ENCODE results near the gene HDAC4.

The HDAC4 gene

DNA sequence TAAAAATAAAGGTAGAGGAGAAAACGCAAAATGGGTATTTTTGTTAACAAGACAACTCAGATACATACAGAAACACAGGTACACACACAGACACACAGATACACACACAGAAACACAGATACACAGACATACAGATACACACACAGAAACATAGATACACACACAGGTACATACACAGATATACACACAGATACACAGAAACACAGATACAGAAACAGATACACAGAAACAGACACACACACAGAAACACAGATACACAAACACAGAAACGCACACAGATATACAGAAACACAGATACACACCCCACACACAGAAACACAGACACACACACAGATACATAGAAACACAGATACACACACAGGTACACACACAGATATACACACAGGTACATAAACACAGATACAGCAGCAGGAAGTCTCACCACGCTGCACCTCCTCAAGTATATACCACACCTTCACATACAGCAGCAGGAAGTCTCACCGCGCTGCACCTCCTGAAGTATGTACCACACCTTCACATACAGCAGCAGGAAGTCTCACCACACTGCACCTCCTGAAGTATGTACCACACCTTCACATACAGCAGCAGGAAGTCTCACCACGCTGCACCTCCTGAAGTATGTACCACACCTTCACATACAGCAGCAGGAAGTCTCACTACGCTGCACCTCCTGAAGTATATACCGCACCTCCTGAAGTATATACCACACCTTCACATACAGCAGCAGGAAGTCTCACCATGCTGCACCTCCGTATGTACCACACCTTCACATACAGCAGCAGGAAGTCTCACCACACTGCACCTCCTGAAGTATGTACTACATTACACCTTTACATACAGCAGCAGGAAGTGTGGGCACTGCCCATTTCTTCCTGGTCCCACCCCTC lies 250.5 kb downstream of the HDAC4 start:
- no peak overlapping the region for H3K9ac ChIP-seq
- H3K27ac ChIP-seq, result no peak overlapping the region
- peaks cover 0 to 20% (median 0%) of the 10 kb centered on the region in 11 experiments; a peak in 7 of 22 replicates for H4K20me1 ChIP-seq
- H3K9me3 ChIP-seq (replicated peaks in 1 of 11), result no peaks in the 10 kb centered on the region
- H3K4me2 ChIP-seq, result no peak overlapping the region
- no peak for TF ChIP-seq Cebpa-rat (IDR thresholded peaks at IDR 0.05)
- no peak overlapping the region for H3K4me3 ChIP-seq
- no peaks in the 10 kb centered on the region for H3K27me3 ChIP-seq
- peaks cover 3 to 48% (median 35%) of the 10 kb centered on the region in 10 experiments; a peak in 17 of 20 replicates for H3K4me1 ChIP-seq
- peaks cover 47 to 96% (median 79%) of the 10 kb centered on the region in 11 experiments for H3K36me3 ChIP-seq

DNA sequence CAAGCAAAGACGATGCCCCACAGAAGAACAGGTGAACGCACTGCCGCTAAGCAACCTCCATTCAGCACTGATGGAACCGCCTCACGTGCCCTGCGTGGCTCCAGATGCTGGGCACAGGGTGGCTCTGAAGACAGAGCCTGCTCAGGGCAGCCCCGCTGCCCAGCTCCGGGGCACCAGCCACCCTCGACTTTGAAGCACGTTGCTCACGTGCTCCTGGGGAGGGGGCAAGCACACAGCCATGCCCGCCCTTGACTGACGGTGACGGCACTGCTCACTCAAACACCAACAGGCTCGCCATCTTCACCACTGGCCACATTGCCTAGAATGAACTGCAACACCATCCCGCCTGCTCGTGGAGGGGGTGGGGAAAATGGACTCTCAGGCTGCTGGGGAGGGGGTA lies 251.3 kb downstream of the HDAC4 start:
- no peak for TF ChIP-seq Cebpa-rat (IDR thresholded peaks at IDR 0.05)
- peaks cover 42 to 96% (median 76%) of the 10 kb centered on the region in 11 experiments for H3K36me3 ChIP-seq
- peaks cover 3 to 48% (median 35%) of the 10 kb centered on the region in 10 experiments; a peak in 17 of 20 replicates for H3K4me1 ChIP-seq
- no peak overlapping the region for H3K4me2 ChIP-seq
- no peaks in the 10 kb centered on the region for H3K27me3 ChIP-seq
- H3K4me3 ChIP-seq, result no peak overlapping the region
- no peak overlapping the region for H3K27ac ChIP-seq
- no peaks in the 10 kb centered on the region for H3K9me3 ChIP-seq (replicated peaks in 1 of 11)
- peaks cover 0 to 22% (median 0%) of the 10 kb centered on the region in 11 experiments; a peak in 7 of 22 replicates for H4K20me1 ChIP-seq
- H3K9ac ChIP-seq, result no peak overlapping the region

DNA sequence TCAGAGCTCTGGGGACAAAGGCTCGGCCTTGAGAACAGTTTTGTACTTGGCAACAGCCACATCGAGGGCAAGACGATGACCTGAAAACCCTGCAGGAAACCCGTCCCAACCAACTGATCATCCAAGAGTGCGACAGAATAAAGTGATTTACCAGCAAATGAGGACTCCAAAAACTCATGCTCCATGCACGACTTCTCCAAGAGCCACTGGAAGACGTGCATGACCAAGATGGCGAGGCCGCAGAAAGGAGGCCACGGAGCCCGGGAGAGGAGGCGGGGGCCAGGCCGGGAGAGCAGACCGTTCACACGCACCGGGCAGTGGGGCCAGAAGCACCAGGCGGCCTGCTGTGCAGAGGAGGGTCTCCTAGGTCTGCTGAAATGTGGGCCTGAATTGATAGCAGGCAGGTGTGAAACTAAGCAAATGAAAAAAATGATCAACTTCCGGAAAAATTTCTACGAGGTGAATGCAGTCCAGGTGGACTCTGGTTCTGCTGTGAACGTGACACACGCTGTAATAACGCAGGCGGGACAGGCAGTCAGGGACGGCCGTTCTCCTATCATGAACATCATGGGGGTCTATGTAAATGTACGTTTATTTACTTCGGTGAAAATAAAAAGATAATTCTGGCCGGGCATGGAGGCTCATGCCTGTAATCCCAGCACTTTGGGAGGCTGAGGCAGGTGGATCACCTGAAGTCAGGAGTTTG lies 252.2 kb downstream of the HDAC4 start:
- Histone ChIP-seq H3K27me3 (no peaks in the 10 kb centered on the region), H4K20me1 (peaks cover 0 to 22% (median 0%) of the 10 kb centered on the region in 11 experiments; a peak in 7 of 22 replicates), H3K4me3 (no peak overlapping the region), H3K9ac (no peak overlapping the region), H3K4me1 (peaks cover 3 to 46% (median 35%) of the 10 kb centered on the region in 10 experiments; a peak in 17 of 20 replicates), H3K36me3 (peaks cover 35 to 96% (median 70%) of the 10 kb centered on the region in 11 experiments), H3K27ac (no peak overlapping the region), H3K9me3 (replicated peaks in 1 of 11) (no peaks in the 10 kb centered on the region), H3K4me2 (no peak overlapping the region)
- TF ChIP-seq Cebpa-rat (IDR thresholded peaks at IDR 0.05), result no peak

GRCh38 chr2:239147376-239147775 lies 253.4 kb downstream of the HDAC4 start:
- no peaks in the 10 kb centered on the region for H3K27me3 ChIP-seq
- H4K20me1 ChIP-seq, result peaks cover 0 to 22% (median 0%) of the 10 kb centered on the region in 11 experiments; a peak in 7 of 22 replicates
- no peak overlapping the region for H3K4me3 ChIP-seq
- no peak for TF ChIP-seq Cebpa-rat (IDR thresholded peaks at IDR 0.05)
- H3K9me3 ChIP-seq (replicated peaks in 1 of 11), result no peaks in the 10 kb centered on the region
- H3K27ac ChIP-seq, result no peak overlapping the region
- H3K9ac ChIP-seq, result no peak overlapping the region
- peaks cover 28 to 96% (median 73%) of the 10 kb centered on the region in 11 experiments for H3K36me3 ChIP-seq
- H3K4me1 ChIP-seq, result peaks cover 3 to 46% (median 36%) of the 10 kb centered on the region in 10 experiments; a peak in 17 of 20 replicates
- no peak overlapping the region; a peak in 1 of 22 replicates for H3K4me2 ChIP-seq

- Histone ChIP-seq H3K27me3 (no peaks in the 10 kb centered on the region), H3K4me3 (no peak overlapping the region), H3K9ac (no peak overlapping the region), H3K4me2 (peak overlapping the region in 2 of 11 experiments; percentile 28 to 50; a peak in 5 of 22 replicates), H3K9me3 (replicated peaks in 1 of 11) (no peaks in the 10 kb centered on the region), H4K20me1 (peaks cover 0 to 22% (median 0%) of the 10 kb centered on the region in 11 experiments; a peak in 7 of 22 replicates), H3K36me3 (peaks cover 32 to 96% (median 73%) of the 10 kb centered on the region in 11 experiments), H3K27ac (no peak overlapping the region), H3K4me1 (peaks cover 3 to 46% (median 36%) of the 10 kb centered on the region in 10 experiments; a peak in 17 of 20 replicates)
- TF ChIP-seq Cebpa-rat (IDR thresholded peaks at IDR 0.05), result no peak
These were observed 254.1 kb downstream of the HDAC4 start for GRCh38 chr2:239146741-239147181.

GRCh38 chr2:239146011-239146641 lies 254.7 kb downstream of the HDAC4 start:
- peaks cover 34 to 96% (median 74%) of the 10 kb centered on the region in 11 experiments for H3K36me3 ChIP-seq
- H3K4me2 ChIP-seq, result peak overlapping the region; percentile 30 to 79 (median 67); a peak in 20 of 22 replicates
- peak overlapping the region in 6 of 11 experiments; percentile 9 to 55 (median 26); a peak in 6 of 22 replicates for H3K27ac ChIP-seq
- H3K4me3 ChIP-seq, result no peak overlapping the region
- no peaks in the 10 kb centered on the region for H3K27me3 ChIP-seq
- no peaks in the 10 kb centered on the region for H3K9me3 ChIP-seq (replicated peaks in 1 of 11)
- H3K4me1 ChIP-seq, result peaks cover 3 to 41% (median 36%) of the 10 kb centered on the region in 10 experiments; a peak in 17 of 20 replicates
- H4K20me1 ChIP-seq, result peaks cover 0 to 22% (median 3%) of the 10 kb centered on the region in 11 experiments; a peak in 7 of 22 replicates
- peak overlapping the region in 6 of 11 experiments; percentile 4 to 30 (median 15); a peak in 6 of 22 replicates for H3K9ac ChIP-seq
- no peak for TF ChIP-seq Cebpa-rat (IDR thresholded peaks at IDR 0.05)

GRCh38 chr2:239145601-239146000 lies 255.2 kb downstream of the HDAC4 start:
- Histone ChIP-seq H3K4me2 (peak overlapping the region in 9 of 11 experiments; percentile 40 to 79 (median 67); a peak in 17 of 22 replicates), H3K9ac (peak overlapping the region in 5 of 11 experiments; percentile 7 to 30 (median 22); a peak in 5 of 22 replicates), H3K4me1 (peaks cover 3 to 40% (median 35%) of the 10 kb centered on the region in 10 experiments; a peak in 17 of 20 replicates), H3K9me3 (replicated peaks in 1 of 11) (no peaks in the 10 kb centered on the region), H4K20me1 (peaks cover 0 to 19% (median 3%) of the 10 kb centered on the region in 11 experiments; a peak in 6 of 22 replicates), H3K4me3 (no peak overlapping the region), H3K36me3 (peaks cover 36 to 96% (median 78%) of the 10 kb centered on the region in 11 experiments), H3K27me3 (no peaks in the 10 kb centered on the region), H3K27ac (peak overlapping the region in 6 of 11 experiments; percentile 9 to 55 (median 26); a peak in 5 of 22 replicates)
- no peak for TF ChIP-seq Cebpa-rat (IDR thresholded peaks at IDR 0.05)

DNA sequence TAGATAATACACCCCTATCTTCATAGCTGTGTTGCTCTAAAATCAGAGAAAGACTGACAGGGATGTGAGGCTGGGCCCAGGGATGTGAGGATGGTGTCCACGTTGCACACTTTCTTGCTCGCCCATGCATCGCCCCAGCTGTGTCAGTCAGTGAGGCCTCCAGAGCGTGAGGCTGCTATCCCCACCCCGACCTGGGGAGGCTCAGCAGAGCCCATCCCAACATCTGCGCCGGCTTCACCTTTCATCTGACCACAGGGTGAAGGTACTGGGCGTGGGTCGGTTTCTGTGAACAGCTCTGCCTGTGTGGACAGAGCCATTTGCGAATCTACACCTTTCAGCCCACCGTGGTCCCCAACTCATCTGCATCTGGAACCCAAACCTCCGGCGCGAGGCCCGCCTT lies 255.7 kb downstream of the HDAC4 start:
- Histone ChIP-seq H3K4me2 (peak overlapping the region in 9 of 11 experiments; percentile 14 to 79 (median 67); a peak in 14 of 22 replicates), H3K4me3 (no peak overlapping the region), H3K4me1 (peaks cover 3 to 40% (median 34%) of the 10 kb centered on the region in 10 experiments; a peak in 17 of 20 replicates), H3K9ac (no peak overlapping the region), H3K27me3 (no peaks in the 10 kb centered on the region), H3K27ac (no peak overlapping the region), H3K36me3 (peaks cover 36 to 96% (median 83%) of the 10 kb centered on the region in 11 experiments), H4K20me1 (peaks cover 0 to 17% (median 3%) of the 10 kb centered on the region in 11 experiments; a peak in 6 of 22 replicates), H3K9me3 (replicated peaks in 1 of 11) (no peaks in the 10 kb centered on the region)
- no peak for TF ChIP-seq Cebpa-rat (IDR thresholded peaks at IDR 0.05)

Measured in BLaER1 treated with 17β-estradiol and CSF1 and Interleukin-3, amounts not matched to agents 10 nM and 100 nM (cell line).